TTC549 (cell line): ENCODE data around the gene MYPN.
"Not testable (repeated sequence)": the region's sequence is repeated elsewhere in the genome, so short reads cannot be mapped to it uniquely, and the experiment has no call there.

ENCODE experiments used
- FAIRE-seq: peaks from 2 replicates; lab custom pipeline; 2012; peaks lifted over from hg19 to GRCh38; lab: Jason Lieb, UNC

The MYPN gene

DNA sequence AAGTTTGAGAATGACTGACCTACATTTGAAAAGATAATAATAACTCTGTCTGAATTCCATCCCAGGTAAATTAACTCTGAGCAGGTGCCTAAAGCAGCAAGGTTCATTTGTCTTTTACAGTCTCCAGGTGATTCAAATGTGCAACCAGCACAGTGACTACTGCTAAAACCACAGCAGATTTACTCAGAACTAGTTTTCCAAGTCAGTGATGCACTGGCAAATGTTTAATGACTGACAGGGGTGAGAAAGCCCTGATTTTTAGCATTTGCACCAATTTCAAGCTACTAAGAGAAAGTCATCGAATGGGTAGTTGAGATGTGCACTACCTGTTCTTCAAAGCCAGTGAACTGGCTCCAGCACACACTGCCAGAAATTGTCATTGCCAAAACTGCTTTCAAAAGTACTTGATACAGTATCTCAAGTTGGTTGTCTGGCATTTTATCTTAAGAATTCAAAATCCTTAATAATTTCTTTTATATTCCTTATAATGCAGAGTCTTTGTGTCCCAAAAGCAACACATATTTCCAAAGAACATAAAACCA lies 62.3 kb downstream of the MYPN start:
- FAIRE-seq: no peak

DNA sequence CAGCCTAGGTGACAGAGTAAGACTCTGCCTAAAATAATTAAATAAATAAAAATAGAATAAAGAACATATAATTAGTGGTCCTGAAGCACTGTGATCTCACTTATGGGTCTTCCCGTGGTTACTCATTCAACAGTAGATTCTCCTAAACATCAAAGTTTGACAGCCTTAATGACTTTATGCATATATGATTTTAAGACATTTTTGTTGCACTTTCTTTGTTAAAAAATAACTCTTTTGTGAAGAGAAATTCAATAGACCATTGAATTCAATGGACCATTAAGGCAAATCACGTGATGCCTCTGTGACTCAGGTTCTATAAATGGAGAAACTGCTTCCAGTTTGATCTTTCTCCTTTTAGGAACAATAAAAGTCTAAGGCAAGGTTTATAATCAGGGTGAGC lies 63.0 kb downstream of the MYPN start:
- no peak for FAIRE-seq

DNA sequence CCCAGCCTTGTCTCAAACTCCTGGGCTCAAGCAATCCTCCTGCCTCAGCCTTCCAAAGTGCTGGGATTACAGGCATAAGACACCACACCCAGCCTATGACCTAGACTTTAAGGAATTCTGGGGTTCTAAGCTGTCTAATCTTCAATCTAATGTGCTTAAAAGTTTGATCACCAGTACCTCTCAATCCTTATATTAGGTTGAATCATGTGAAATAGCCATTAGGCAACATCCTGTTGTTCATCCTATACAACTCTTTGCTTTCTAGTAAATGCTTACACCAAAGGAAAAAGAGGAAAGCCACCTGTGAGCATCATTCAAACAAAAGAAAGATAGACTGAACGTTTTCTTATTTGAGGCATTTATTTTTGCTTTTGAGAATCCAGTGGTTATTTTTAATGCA lies 66.7 kb downstream of the MYPN start:
- FAIRE-seq: no peak

DNA sequence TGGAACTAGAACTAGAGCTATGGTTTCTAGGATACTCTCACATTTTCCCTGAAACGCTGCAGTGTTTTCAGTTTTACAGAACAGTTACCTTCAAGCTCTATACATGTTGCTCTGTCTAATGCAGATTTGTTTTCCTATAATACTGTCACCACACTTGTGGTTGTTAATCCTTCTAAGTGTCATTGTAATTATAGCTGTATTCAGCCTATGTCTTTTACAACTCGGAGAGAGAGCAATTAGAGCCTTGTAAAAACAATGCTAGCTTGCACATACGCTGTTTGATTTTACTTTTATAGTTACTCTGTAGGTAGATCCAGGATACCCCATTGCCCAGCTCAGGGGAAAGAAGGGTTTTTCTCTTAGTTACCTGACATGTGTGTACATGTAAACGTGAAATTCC lies 67.5 kb downstream of the MYPN start:
- no peak for FAIRE-seq

DNA sequence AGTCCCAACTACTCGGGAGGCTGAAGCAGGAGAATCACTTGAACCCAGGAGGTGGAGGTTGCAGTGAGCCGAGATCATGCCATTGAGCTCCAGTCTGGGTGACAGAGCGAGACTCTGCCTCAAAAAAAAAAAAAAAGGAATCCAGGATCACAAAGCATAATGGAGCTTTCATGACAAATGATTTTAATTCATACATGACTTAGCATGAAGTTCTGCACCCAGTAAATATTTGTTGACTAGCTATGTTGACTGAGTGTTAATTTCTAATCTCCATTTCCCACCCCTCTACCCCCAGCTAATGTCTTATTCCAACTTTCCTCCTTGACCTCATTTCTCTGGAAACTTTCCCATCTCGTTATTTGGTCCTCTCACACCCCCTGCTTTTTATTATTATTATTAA lies 69.3 kb downstream of the MYPN start:
- FAIRE-seq: no peak

DNA sequence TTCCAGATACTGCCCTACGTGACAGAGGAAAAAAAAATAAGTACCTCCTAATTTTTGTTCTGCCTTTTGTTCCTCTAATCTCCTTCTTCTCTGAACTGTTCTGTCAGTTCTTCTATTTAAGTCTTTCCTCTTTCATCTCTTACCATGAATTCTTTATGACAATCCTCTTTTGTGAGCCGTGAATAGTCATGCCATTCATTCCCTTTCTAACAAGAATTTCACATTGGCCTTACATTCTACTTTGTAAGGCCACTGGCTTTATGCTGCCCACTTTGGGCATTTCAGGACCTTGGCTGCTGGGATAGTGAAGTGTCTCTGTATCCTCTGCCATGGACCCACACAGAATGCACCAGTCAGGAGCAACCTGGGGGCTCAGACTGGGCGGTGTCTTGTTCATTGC lies 69.7 kb downstream of the MYPN start:
- no peak for FAIRE-seq

DNA sequence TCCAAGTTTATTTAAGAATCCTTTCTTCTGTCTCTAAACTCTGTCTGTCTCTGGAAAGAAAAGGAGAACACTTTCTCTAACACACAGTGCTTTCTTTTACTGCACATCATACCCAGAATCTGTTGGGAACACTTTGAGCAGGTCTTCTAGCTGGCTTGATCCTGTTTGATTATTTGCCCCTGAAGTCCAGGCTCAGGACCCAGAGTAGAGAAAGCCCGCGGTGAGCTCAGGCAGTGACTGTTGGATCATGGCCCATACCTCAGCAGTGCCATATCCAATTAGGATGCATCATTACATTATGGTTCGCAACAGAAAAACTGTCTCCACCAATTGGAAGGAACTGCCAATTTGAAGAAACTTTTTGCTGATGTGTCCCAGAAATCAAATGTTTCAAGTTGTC lies 71.2 kb downstream of the MYPN start:
- FAIRE-seq: no peak

DNA sequence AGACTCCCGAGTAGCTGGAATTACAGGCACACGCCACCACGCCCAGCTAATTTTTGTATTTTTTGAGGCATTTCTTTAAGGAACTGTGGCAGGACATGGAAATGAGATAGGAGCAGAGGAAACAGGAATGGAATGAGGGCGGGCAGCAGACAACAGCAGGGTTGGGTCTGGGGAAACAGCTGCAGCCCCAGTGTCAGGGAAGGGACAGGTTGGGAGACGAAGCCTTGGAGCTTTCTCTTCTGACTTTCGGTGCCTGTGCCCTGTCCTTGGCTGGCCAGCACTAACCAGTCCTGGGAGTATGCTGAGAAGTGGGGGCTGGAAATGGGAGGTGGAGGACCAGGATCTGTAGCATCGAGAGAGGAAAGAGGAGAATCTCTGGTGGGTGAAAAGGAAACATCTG lies 75.3 kb downstream of the MYPN start:
- FAIRE-seq: no peak

DNA sequence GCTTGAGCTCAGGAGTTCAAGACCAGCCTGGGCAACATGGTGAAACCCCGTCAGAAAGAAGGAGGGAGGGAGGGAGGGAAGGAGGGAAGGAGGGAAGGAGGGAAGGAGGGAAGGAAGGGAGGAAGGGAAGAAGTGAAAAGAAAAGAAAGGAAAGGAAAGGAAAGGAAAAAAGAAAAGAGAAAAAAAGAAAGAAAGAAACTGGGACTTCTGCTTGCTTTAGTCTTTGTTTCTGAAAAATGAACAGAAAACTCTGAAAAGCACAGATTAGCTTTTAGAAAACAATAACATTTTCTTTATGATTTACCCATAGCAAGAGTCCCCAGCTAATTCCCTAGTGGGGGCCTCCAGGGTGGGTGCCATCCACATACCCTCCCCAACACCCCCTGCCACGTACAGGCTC lies 75.8 kb downstream of the MYPN start:
- FAIRE-seq: no peak

DNA sequence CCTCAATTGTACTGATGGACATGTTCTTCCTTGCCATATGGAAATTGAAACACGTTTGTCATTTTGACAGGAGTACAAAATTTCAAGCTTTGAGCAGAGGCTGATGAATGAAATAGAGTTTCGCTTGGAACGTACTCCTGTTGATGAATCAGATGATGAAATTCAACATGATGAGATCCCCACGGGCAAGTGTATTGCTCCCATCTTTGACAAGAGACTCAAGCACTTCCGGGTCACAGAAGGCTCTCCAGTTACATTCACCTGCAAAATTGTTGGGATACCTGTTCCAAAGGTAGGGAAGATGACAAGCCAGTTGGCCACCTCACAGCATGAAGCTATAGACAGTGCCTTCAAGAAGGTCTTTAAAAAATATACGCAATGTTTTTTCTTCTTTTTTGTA lies 79.5 kb downstream of the MYPN start:
- FAIRE-seq: no peak

DNA sequence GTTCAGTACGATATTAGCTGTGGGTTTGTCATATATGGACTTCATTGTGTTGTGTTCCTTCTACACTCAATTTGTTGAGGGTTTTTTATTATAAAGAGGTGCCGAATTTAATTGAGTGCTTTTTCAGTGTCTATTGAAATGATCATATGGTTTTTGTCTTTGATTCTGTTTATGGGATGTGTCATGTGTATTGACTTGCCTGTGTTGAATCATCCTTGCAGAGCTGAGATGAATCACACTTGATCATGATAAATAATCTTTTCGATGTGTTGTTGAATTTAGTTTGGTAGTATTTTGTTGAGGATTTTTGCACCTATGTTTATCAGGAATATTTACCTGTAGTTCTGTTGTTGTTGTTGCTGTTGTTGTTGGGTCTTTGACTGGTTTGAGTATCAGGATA lies 82.8 kb downstream of the MYPN start:
- FAIRE-seq: no peak

DNA sequence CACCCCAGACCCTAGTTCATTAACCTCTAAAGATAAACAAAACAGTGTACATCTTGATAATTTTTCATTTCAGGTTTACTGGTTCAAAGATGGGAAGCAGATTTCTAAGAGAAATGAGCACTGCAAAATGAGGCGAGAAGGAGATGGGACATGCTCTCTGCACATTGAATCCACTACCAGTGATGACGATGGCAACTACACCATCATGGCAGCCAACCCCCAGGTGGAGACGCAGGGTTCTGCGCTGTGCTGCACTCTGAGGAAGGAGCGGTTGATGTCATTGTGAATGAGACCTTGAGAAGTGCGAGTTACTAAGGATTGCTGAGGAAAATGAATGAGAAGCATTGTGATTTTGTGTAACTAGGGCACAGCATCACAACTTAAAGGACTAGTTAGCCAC lies 85.0 kb downstream of the MYPN start:
- FAIRE-seq: no peak

DNA sequence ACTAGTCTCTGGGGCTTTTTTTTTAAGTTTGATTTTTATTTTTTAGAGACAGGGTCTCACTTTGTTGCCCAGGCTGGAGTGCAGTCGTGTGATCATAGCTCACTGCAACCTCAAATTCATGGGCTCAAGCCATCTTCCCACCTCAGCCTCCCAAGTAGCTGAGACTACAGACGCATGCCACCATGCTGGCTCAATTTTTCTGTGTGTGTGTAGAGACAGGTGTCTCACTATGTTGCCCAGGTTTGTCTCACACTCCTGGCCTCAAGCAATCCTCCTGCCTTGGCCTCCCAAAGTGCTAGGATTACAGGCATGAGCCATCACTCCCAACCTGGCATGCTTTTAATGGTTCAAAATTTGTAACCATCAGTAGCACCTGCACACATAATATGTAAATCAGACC lies 86.5 kb downstream of the MYPN start:
- FAIRE-seq: not testable (repeated sequence)

DNA sequence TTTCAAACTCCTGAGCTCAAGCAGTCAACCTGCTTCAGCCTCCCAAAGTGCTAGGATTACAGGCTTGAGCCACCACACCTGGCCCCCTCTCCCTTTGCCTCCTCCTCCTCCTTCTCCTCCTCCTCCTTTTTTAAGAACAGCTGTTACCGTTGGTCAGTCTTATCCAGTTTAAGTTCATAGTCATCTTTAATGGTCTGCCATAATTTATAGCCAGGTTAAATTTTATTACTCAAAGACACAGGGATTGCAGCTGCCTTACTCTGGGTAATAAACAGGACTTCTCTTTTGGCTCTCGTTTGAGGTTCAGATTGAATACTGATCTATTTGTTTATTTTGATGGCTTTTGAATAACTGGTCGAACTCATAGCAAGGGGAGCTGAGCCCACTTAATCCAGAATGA lies 87.4 kb downstream of the MYPN start:
- no peak for FAIRE-seq

DNA sequence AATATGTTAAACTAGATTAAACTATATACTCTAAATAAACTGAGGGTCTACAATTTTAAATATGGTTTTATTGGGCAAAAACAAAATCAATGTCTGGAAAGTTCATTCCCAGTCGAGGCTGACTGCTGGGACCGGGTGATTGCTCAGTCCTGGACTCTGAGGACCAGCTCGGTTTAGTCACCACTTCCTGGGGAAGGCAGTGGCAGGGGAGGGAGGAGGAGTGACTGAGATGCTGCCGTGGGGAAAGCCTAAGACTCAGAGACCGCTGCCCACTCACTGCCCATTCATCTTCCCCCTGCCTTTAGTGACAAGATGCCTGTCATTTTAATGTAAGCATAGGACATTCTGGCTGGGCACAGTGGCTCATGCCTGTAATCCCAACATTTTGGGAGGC lies 93.7 kb downstream of the MYPN start:
- FAIRE-seq: no peak

DNA sequence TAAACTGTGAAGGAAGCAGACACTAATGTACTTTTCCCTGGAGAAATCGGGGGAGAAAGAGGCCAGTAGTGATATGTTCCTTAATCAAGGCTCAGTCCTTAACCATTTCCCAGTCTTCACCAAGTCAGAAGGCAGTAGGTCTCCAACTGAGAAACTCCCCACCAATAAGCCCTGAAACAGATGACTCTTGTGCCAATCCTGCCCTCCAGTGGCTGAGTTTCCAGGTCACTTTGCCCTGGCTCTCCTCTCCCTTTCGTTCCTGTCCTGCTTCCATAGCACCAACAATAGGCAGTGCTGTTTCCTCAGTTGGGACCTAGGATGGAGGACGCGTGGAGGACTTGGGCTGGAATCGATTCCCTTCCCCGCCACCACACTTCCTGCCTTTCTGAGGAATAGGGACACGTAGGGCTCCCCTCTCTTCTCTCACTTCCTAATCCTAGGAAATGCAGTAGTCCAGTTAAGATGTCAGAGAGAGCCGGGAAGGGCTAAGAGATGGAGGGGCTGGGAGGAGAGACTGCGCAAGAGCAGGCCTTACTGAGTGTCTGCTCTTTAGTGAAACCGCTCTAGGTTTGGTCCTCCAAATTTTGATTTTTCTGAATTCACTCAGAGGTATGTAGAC lies 99.2 kb downstream of the MYPN start:
- FAIRE-seq: peak; percentile 77

DNA sequence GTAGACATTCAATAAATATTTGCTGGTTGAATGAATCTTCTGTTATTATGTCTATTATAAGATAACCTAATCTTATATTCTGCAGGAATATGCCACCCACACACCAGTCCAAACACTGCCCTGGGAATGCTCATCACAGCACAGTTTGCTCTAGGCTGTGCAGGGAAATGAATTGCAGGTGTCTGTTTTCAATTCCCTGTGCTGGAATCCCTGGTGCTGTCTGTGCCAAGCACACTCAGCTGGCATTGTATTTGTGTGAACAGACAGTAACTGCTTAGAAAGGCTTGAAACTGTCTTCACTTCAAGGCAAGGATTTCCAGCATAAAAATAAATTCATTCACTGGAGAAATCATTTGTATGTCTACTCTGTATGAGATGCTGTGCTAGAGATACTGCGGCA lies 102.4 kb downstream of the MYPN start:
- no peak for FAIRE-seq

DNA sequence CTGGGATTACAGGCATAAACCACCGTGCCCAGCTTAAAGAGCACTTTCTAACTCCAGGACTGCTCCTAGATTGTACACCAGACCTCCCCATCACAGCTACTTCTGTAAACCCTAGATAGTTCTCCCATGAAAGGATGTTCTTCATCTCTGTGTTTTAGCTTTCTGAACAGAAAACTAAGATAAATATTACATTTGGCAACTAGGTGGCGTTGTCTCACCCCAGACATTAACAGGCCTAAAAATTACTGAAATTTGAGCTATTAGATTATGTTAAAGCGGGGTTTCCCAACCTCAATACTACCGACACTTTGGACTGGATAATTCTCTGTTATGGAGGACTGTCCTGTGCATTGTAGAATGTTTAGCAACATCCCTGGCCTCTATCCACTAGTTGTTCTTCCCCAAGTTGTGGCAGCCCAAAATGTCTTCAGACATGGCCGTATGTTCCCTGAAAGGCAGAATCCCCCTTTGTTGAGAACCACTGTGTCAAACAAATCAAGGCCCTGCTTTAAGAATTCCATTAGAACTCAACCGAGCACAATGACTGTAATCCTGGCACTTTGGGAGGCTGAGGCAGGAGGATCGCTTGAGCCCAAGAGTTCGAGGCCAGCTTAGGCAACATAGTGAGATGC lies 103.5 kb downstream of the MYPN start:
- FAIRE-seq: peak; percentile 59

DNA sequence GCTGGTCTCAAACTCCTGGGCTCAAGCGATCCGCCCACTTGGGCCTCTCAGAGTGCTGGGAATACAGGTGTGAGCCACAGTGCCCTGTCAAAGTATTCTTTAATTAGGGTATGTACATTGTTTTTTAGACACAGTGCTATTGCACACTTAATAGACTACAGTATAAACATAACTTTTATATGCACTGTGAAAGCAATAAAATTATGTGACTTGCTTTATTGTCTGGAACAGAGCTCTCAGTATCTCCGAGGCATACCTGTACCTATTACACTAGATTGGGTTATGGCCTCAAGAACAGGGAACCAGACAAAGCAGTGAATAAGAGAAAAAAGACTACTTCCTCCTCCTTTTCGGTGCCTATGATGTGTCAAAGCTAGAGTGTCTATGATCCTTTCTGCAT lies 109.5 kb downstream of the MYPN start:
- FAIRE-seq: no peak

DNA sequence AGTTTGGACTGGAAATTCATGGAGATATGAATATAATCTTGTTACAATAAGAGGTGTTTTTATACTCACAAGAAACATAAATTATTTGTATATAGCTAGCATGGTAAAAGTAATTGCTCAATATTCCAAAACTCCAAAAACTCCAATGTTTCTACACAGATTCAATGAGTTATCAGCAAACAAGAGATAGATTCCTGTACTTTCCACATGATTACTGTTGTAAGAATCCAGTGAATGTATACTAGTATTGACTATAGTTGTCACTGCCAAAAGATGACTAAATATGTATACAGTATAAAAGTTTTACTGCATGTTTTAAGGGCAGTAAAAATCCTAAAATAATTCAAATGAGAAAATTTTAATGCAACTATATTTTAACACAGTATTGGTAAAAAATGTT lies 111.9 kb downstream of the MYPN start:
- FAIRE-seq: no peak

DNA sequence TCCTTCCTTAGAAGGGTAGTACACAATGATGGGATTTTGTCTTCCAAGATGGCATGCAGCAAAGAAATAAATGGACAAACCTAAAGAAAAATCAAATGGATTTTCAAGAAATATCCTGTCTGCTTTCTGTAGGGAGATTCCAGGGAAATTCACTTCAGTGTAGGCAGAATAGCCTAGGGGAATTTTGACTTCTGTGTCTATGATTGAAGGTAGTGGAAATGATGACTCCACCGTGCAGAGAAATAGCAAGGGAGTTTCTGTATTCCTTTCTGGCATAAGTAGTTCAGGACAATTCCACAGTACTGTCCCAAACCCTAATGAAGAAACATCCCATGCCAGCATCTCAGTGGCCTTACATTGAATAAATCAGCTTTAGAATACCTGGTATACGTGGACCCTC lies 113.1 kb downstream of the MYPN start:
- FAIRE-seq: no peak

DNA sequence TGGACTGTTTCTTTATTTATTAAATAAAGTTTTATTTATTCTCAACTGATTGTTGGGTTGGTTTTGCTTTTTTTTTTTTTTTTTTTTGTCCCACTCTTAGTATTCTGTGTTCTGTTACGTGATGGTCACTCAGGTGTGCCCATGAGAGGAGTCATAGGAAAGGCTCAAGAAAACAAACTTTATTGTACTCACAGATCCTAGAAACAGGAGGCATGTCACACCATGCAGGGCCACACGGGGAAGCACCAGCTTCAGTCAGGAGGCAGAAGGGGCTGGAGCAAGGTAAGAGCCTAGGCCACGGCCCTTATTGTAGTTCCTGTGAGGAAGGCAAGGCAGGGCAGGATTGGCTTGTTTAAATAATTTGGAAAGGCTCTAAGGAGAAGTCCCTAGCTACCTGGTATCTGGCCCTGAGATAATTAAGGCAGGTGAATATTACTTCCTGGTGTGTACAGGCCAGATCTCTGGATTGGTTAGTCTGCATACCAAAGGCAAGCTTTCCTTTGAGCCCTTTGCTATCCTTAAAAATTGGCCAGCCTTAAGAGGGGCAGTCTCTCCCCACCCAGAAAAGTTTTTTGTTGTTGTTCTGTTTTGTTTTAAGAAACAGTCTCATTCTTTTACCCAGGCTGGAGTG lies 114.4 kb downstream of the MYPN start:
- FAIRE-seq: no peak

DNA sequence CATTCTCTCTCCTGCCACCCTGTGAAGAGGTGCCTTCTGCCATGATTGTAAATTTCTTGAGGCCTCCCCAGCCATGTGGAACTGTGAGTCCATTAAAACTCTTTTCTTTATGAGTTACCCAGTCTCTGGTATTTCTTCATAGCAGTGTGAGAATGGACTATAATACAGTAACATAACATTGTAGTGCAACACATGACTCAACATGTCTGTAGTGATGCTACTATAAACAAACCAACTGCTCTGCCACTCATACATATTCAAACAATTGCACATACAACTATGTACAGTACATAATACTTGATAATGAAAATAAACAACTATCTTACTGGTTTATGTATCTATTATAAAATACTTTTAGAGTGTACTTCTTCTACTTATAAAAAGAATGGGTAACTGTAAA lies 115.5 kb downstream of the MYPN start:
- FAIRE-seq: no peak

DNA sequence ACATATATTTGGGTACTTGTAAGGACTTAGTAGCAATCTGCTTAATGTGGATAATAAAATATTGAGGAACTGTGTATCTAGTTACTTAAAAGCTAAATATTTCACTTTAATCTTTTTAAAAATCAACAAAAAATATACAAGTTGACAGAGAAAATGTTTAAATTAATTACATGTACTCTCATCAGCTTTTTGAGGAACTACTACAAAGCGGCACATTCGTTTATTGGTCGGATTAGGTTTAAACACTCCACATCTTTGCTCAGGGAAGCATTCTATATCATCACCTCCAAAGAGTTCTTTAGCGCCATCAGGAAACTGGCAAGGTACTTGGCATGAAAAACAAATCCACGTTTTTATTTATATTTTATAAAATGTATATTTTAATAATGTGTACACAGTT lies 121.0 kb downstream of the MYPN start:
- no peak for FAIRE-seq
